Measurements from ENCODE around the gene GABRR2. TPM values are rescaled to one million over a fixed set of nuclear protein-coding genes. Genes with fewer than 3 reads are reported as not detected.

GABRR2 gene
- total RNA-seq, 6 experiments from 2014 or later: 0.10 to 0.24 (median 0.12) TPM; not detected in 2

GRCh38 chr6:89357390-89357789 lies 42.3 kb upstream of the GABRR2 start:
- TF ChIP-seq, protein P1, sequence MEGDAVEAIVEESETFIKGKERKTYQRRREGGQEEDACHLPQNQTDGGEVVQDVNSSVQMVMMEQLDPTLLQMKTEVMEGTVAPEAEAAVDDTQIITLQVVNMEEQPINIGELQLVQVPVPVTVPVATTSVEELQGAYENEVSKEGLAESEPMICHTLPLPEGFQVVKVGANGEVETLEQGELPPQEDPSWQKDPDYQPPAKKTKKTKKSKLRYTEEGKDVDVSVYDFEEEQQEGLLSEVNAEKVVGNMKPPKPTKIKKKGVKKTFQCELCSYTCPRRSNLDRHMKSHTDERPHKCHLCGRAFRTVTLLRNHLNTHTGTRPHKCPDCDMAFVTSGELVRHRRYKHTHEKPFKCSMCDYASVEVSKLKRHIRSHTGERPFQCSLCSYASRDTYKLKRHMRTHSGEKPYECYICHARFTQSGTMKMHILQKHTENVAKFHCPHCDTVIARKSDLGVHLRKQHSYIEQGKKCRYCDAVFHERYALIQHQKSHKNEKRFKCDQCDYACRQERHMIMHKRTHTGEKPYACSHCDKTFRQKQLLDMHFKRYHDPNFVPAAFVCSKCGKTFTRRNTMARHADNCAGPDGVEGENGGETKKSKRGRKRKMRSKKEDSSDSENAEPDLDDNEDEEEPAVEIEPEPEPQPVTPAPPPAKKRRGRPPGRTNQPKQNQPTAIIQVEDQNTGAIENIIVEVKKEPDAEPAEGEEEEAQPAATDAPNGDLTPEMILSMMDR (IDR thresholded peaks at IDR 0.05): no peak
- Mint-ChIP-seq H3K4me3 (peak overlapping the region; percentile 71; the same call in 1 of the 2 replicates), H3K27me3 (ENCODE audit: insufficient read depth) (peaks cover 4% of the 10 kb centered on the region), H3K9me3 (no peaks in the 10 kb centered on the region), H3K4me1 (ENCODE audit: low read depth) (peaks cover 29% of the 10 kb centered on the region), H3K27ac (no peak overlapping the region), H3K36me3 (ENCODE audit: low read depth) (no peaks in the 10 kb centered on the region)
- DNase-seq: no peak

- no peaks in the 10 kb centered on the region for H3K9me3 Mint-ChIP-seq
- peaks cover 2% of the 10 kb centered on the region for H3K27me3 Mint-ChIP-seq (ENCODE audit: insufficient read depth)
- DNase-seq: no peak
- H3K36me3 Mint-ChIP-seq (ENCODE audit: low read depth): no peaks in the 10 kb centered on the region
- H3K27ac Mint-ChIP-seq: no peak overlapping the region
- TF ChIP-seq, protein P1 (IDR thresholded peaks at IDR 0.05): no peak
- H3K4me3 Mint-ChIP-seq: no peak overlapping the region
- H3K4me1 Mint-ChIP-seq (ENCODE audit: low read depth): peaks cover 29% of the 10 kb centered on the region
Observed at GRCh38 chr6:89356642-89357170, 41.6 kb upstream of the GABRR2 start.

DNA sequence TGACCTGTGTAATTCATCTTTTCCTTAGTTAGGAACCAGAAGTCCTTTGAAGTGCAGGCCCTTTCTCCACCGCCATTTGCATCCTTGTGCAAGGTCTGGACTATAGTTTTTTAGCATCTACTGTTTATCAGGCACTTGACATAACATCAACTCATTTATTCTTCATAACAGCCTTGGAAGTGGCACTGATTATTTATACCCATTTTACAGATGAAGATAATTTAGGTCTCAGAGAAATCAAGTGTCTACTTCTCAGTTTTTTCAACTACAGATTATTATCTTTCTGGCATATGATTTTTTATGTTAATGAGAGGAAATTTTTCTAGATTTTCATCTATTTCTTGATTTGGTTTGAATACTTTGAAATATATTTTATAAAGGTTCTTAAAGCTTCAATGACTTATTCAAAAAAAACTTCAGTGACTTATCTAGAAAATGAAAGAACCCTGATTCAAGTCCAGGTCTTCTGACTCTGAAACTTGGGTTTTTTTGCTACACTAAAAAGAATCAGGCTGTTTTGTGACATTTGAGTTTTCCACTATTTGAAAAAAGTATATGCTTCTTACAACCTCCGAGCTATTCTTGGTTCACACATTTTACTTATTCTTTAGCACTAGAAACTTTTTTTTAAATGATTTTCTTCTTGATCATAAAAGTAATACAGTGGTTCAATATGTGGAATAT lies 40.6 kb upstream of the GABRR2 start:
- Mint-ChIP-seq H3K4me1 (ENCODE audit: low read depth) (peaks cover 31% of the 10 kb centered on the region), H3K36me3 (ENCODE audit: low read depth) (no peaks in the 10 kb centered on the region), H3K9me3 (no peaks in the 10 kb centered on the region), H3K27ac (no peak overlapping the region), H3K4me3 (no peak overlapping the region), H3K27me3 (ENCODE audit: insufficient read depth) (peaks cover 2% of the 10 kb centered on the region)
- TF ChIP-seq, protein P1 (IDR thresholded peaks at IDR 0.05): no peak
- DNase-seq: no peak

DNA sequence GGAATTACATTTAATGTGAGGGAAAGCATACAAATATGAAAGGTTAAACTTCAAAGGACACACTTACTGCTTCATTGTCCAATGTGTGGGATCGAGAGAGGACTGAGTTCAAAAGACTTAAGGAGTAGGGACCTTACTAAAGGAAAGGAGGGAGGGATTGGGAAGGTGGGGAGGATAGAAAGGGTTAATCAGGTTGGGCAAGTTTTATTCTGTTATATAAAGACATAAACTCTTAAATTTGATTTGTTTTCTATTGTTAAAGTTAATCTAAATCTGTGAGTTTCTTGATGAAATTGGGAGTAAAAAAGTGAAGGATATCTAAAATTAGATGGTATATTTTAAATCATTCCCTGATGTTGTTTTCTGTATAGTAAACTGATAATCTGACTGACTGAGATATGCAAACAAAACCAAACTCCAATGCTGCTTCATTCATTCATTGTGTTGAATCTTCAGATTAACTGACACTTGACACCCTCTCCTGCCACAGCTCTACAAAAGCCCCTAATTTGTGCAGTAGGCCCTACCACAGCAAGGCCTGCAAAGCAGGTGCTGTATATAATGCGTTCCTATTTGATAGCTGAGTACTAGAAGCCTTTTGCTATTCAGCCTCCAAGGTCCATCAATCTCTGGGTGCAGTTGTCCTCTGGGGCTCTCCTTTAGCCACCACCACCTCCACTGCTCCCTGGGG lies 38.7 kb upstream of the GABRR2 start:
- DNase-seq: no peak
- Mint-ChIP-seq H3K27ac (peak overlapping the region; percentile 93), H3K4me3 (peak overlapping the region; percentile 77), H3K36me3 (ENCODE audit: low read depth) (peaks cover 6% of the 10 kb centered on the region; the same call in 1 of the 2 replicates), H3K4me1 (ENCODE audit: low read depth) (peaks cover 42% of the 10 kb centered on the region), H3K9me3 (no peaks in the 10 kb centered on the region), H3K27me3 (ENCODE audit: insufficient read depth) (peaks cover 2% of the 10 kb centered on the region)
- TF ChIP-seq, protein P1 (IDR thresholded peaks at IDR 0.05): no peak

DNA sequence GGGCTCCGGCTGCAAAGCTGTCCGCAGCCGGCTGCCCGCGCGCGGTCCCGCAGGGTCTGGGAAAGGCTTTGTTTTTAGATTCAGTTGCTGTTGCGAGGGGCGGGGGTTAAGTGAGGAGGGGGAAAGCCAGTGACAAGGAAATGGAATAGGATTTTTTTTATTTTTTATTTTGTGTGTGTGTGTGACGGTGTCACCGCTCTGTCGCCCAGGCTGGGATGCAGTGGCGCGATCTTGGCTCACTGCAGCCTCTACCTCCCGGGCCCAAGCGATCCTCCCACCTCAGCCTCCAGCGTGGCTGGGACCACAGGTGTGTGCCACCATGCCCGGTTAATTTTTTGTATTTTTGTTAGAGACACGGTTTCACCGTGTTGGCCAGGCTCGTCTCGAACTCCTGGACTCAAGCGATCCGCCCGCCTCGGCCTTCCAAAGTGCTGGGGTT lies 38.0 kb upstream of the GABRR2 start:
- H3K4me3 Mint-ChIP-seq: peak overlapping the region; percentile 77
- DNase-seq: no peak
- H3K9me3 Mint-ChIP-seq: no peaks in the 10 kb centered on the region
- peaks cover 6% of the 10 kb centered on the region; the same call in 1 of the 2 replicates for H3K36me3 Mint-ChIP-seq (ENCODE audit: low read depth)
- TF ChIP-seq, protein P1 (IDR thresholded peaks at IDR 0.05): no peak
- H3K27ac Mint-ChIP-seq: peak overlapping the region; percentile 93
- H3K4me1 Mint-ChIP-seq (ENCODE audit: low read depth): peaks cover 49% of the 10 kb centered on the region
- peaks cover 1% of the 10 kb centered on the region for H3K27me3 Mint-ChIP-seq (ENCODE audit: insufficient read depth)

Data from HFFc6 (cell line).